NT2/D1 (cell line): ENCODE results near the gene CHTOP.

Source experiments
- SUZ12 ChIP-seq: IDR thresholded peaks from 2 replicates; pipeline ENCODE4 v1.6.1; 2011; ENCODE audit not compliant: insufficient read length, insufficient read depth; ENCODE audit errors: extremely low read depth
- YY1 ChIP-seq: IDR thresholded peaks from 2 replicates; pipeline ENCODE4 v1.6.1; 2011; ENCODE audit not compliant: insufficient read length, insufficient read depth

GRCh38 chr1:153612111-153612754 is 21.6 kb upstream of the CHTOP start:
- no peak for TF ChIP-seq YY1
- no peak for TF ChIP-seq SUZ12
